Endothelial cell of umbilical vein (primary cell): ENCODE results near the gene LAMA5. TPM values are rescaled to one million over a fixed set of nuclear protein-coding genes. Genes with fewer than 3 reads are reported as not detected.

Source experiments
- BruUV-seq: library from RNA; stranded (reverse); fragments of 400-500 nt; replicated peaks from 2 replicates; lab custom pipeline; 2021; lab: Mats Ljungman, UMichigan
- CTCF ChIA-PET: fragments of 300-600, 350-600 bp; sonication (Branson Sonifier 250); formaldehyde crosslinking; loops from one replicate; lab custom pipeline; 2021; ENCODE audit warnings: antibody characterized with exemption, inconsistent platforms; lab: Charles Lee
- POLR2A ChIA-PET: fragments of 300-600, 350-600 bp; sonication (Branson Sonifier 250); formaldehyde crosslinking; loops from one replicate; lab custom pipeline; 2021; ENCODE audit warnings: antibody characterized with exemption, inconsistent platforms; lab: Charles Lee
- DNase-seq: peaks from one replicate; pipeline ENCODE4 v3.0.0-alpha.2; 2011; ENCODE audit warnings: low read depth, low spot score
- FAIRE-seq: peaks from 2 replicates; lab custom pipeline; 2011; peaks lifted over from hg19 to GRCh38; lab: Jason Lieb, UNC
- H2AFZ ChIP-seq: 2 replicates; pipeline ENCODE4 v1.6.0; 2012; ENCODE audit warnings: low read depth, low read length, control low read depth, inconsistent platforms
- H3K27ac ChIP-seq: 2 replicates; pipeline ENCODE4 v1.5.1; 2011; ENCODE audit warnings: low read depth, mild to moderate bottlenecking, control low read depth, low read length, moderate library complexity; ENCODE audit not compliant: insufficient read depth
- H3K27me3 ChIP-seq, 2 experiments: 2 replicates each; pipeline versions ENCODE4 v1.6.0 to v1.6.1; 2011; ENCODE audit warnings: low read length in 2 of 2, mixed read lengths in 1 of 2; ENCODE audit not compliant: control insufficient read depth in 2 of 2, insufficient read depth in 2 of 2
- H3K36me3 ChIP-seq, 2 experiments: 2 replicates in 1 of 2; 3 replicates in 1 of 2; pipeline ENCODE4 v1.5.1; 2011; ENCODE audit warnings: low read length in 2 of 2, mild to moderate bottlenecking in 1 of 2, moderate library complexity in 1 of 2; ENCODE audit not compliant: control insufficient read depth in 2 of 2, insufficient read depth in 2 of 2; ENCODE audit errors: extremely low read depth in 1 of 2
- H3K4me1 ChIP-seq: 3 replicates; pipeline ENCODE4 v1.5.1; 2011; ENCODE audit warnings: mild to moderate bottlenecking, low read length; ENCODE audit not compliant: control insufficient read depth, insufficient read depth; ENCODE audit errors: extremely low read depth
- H3K4me2 ChIP-seq: 2 replicates; pipeline ENCODE4 v1.6.1; 2011; ENCODE audit warnings: low read length, control low read depth, mixed read lengths; ENCODE audit not compliant: insufficient read depth
- H3K4me3 ChIP-seq, 3 experiments: fragments of 200-600 bp in 1 of 3; sonication (generic), shearing (Covaris generic) in 1 of 3; replicated peaks in 1 of 3; 2 replicates each; pipeline ENCODE4 v1.5.1; 2011 to 2016; ENCODE audit warnings: control low read depth in 3 of 3, low read length in 3 of 3, mild to moderate bottlenecking in 2 of 3, inconsistent platforms in 1 of 3, low read depth in 1 of 3, moderate library complexity in 1 of 3; ENCODE audit not compliant: insufficient read depth in 1 of 3
- H3K79me2 ChIP-seq: 2 replicates; pipeline ENCODE4 v1.6.0; 2012; ENCODE audit warnings: low read length, inconsistent platforms; ENCODE audit not compliant: control insufficient read depth, insufficient read depth
- H3K9ac ChIP-seq: replicated peaks from 2 replicates; pipeline ENCODE3; 2011; ENCODE audit warnings: low read length, control low read depth; ENCODE audit not compliant: insufficient read depth; ENCODE audit errors: extremely low read depth
- H3K9me1 ChIP-seq: replicated peaks from 3 replicates; pipeline ENCODE4 v1.6.0; 2011; ENCODE audit warnings: mild to moderate bottlenecking, low read length; ENCODE audit not compliant: control insufficient read depth, insufficient read depth; ENCODE audit errors: extremely low read depth
- H3K9me3 ChIP-seq: replicated peaks from 2 replicates; pipeline ENCODE4 v1.5.1; 2012; ENCODE audit warnings: low read length, inconsistent platforms; ENCODE audit not compliant: control insufficient read depth, insufficient read depth
- H4K20me1 ChIP-seq: replicated peaks from 2 replicates; pipeline ENCODE3; 2011; ENCODE audit warnings: mild to moderate bottlenecking, low read length; ENCODE audit not compliant: control insufficient read depth, insufficient read depth; ENCODE audit errors: extremely low read depth
- CTCF ChIP-seq, 2 donors: IDR thresholded peaks; 1 replicate in 1 of 2; 2 replicates in 1 of 2; pipeline ENCODE4 v1.5.1; 2011; ENCODE audit warnings: low read length in 2 of 2, mild to moderate bottlenecking in 2 of 2, moderate library complexity in 2 of 2, control low read depth in 1 of 2, inconsistent platforms in 1 of 2, low read depth in 1 of 2; ENCODE audit not compliant: insufficient read depth in 1 of 2; ENCODE audit errors: extremely low read depth in 1 of 2
- EZH2 ChIP-seq: IDR thresholded peaks from 2 replicates; pipeline ENCODE4 v1.6.1; 2012; ENCODE audit warnings: borderline replicate concordance, low read depth, mild to moderate bottlenecking, moderate library complexity, low read length, inconsistent platforms; ENCODE audit not compliant: severe bottlenecking
- FOS ChIP-seq: IDR thresholded peaks from 2 replicates; pipeline ENCODE4 v1.6.1; 2011; ENCODE audit warnings: mild to moderate bottlenecking, low read length, moderate library complexity, borderline replicate concordance; ENCODE audit not compliant: insufficient read depth
- GATA2 ChIP-seq: IDR thresholded peaks from 2 replicates; pipeline ENCODE4 v1.7.0; 2011; ENCODE audit warnings: low read depth, mild to moderate bottlenecking, moderate library complexity, mixed read lengths, low read length; ENCODE audit not compliant: insufficient read length, insufficient read depth
- JUN ChIP-seq: IDR thresholded peaks from 2 replicates; pipeline ENCODE4 v1.6.1; 2011; ENCODE audit warnings: borderline replicate concordance, low read depth; ENCODE audit not compliant: insufficient read length, insufficient read depth
- MAX ChIP-seq: IDR thresholded peaks from 2 replicates; pipeline ENCODE4 v1.6.1; 2011; ENCODE audit not compliant: insufficient read depth, insufficient read length
- MYC ChIP-seq: IDR thresholded peaks from one replicate; pipeline ENCODE4 v1.6.1; 2011; ENCODE audit warnings: mild to moderate bottlenecking, low read depth, low read length
- POLR2A ChIP-seq: IDR thresholded peaks from 2 replicates; pipeline ENCODE4 v1.6.1; 2012; ENCODE audit warnings: low read depth, mild to moderate bottlenecking, control low read depth, low read length
- POLR2AphosphoS5 ChIP-seq: IDR thresholded peaks from 2 replicates; pipeline ENCODE4 v1.6.1; 2012; ENCODE audit warnings: low read depth, mild to moderate bottlenecking, control low read depth, low read length, moderate library complexity; ENCODE audit not compliant: insufficient read depth
- dilution Hi-C: fragments of 300-500 bp; cut with MboI; formaldehyde crosslinking; loops from one replicate; pipeline ENCODE4 v1.15.0; 2019; ENCODE audit warnings: low sequenced_read_pairs; ENCODE audit not compliant: extremely low pct_ligation_motif_present
- intact Hi-C: fragments of 100-400 bp; cut with micrococcal nuclease; formaldehyde crosslinking; loops from one replicate; pipeline ENCODE4 v1.10.0; 2022
- polyA plus RNA-seq, 4 experiments: library from polyadenylated mRNA; depleted of rRNA in 3 of 4; stranded (reverse) in 3 of 4; unstranded in 1 of 4; fragments of >200 nt; gene quantifications; 2 replicates each; pipeline versions ENCODE4 v1.2.1 to v1.2.3, GENCODE V29; 2011 to 2012; ENCODE audit warnings: missing spikeins in 1 of 4
- total RNA-seq: library from RNA; stranded (reverse); gene quantifications from 2 replicates; pipeline ENCODE4 v1.2.3, GENCODE V29; 2021

Gene LAMA5
- total and polyA plus RNA-seq, 2 donors (not counting 3 experiments of a cell fraction or from before 2014, with no cell fraction given): 24.0 to 145 TPM

GRCh38 chr20:62347445-62347844, 19.7 kb downstream of the LAMA5 start:
- dilution Hi-C loops: no loop called here

More at GRCh38 chr20:62347445-62347844, 19.7 kb downstream of the LAMA5 start:
- no TSS peak for BruUV-seq
- Histone ChIP-seq H3K9ac (no peak overlapping the region), H3K27me3 (no peaks in the 10 kb centered on the region), H3K79me2 (peaks cover 9% of the 10 kb centered on the region), H3K4me2 (no peak overlapping the region), H3K4me1 (no peaks in the 10 kb centered on the region), H2AFZ (no peak overlapping the region), H3K36me3 (peaks cover 7 to 33% of the 10 kb centered on the region in 2 experiments), H4K20me1 (no peaks in the 10 kb centered on the region), H3K9me1 (no peaks in the 10 kb centered on the region), H3K4me3 (no peak overlapping the region), H3K27ac (no peak overlapping the region), H3K9me3 (no peaks in the 10 kb centered on the region)
- no peak for FAIRE-seq
- POLR2A ChIA-PET: no interaction called here
- TF ChIP-seq MYC (no peak), GATA2 (no peak), MAX (no peak), CTCF (IDR thresholded peaks at IDR 0.05; ENCODE audit: extremely low read depth in 1 of 2, insufficient read depth in 1 of 2, low read depth in 1 of 2, low read length in 2 of 2) (no peak), POLR2A (no peak), EZH2 (no peak), FOS (no peak), POLR2AphosphoS5 (no peak), JUN (no peak)
- intact Hi-C loops: no loop called here
- DNase-seq: no peak
- CTCF ChIA-PET: no interaction called here
